ENCODE data around the gene EHMT1. TPM values are rescaled to one million over a fixed set of nuclear protein-coding genes. Genes with fewer than 3 reads are reported as not detected.

EHMT1 gene
- total RNA-seq, 1 donor: 46.3 TPM

GRCh38 chr9:137750566-137750965 lies 131.8 kb downstream of the EHMT1 start:
- Histone ChIP-seq H3K27ac (ENCODE audit: low read depth, low read length) (no peak overlapping the region), H4K20me1 (ENCODE audit: insufficient read depth, low read length) (peaks cover 9% of the 10 kb centered on the region), H3K9me3 (ENCODE audit: low read depth, low read length) (peaks cover 3% of the 10 kb centered on the region), H3K79me2 (ENCODE audit: insufficient read depth, low read length) (peaks cover 16% of the 10 kb centered on the region), H3K36me3 (ENCODE audit: insufficient read depth, low read length) (peaks cover 17% of the 10 kb centered on the region), H3K27me3 (ENCODE audit: insufficient read depth, low read length) (no peaks in the 10 kb centered on the region), H3K4me3 (ENCODE audit: insufficient read depth, low read length) (no peak overlapping the region), H2AFZ (ENCODE audit: low read length) (no peak overlapping the region), H3K4me1 (ENCODE audit: insufficient read depth, low read length) (no peaks in the 10 kb centered on the region), H3K4me2 (ENCODE audit: insufficient read depth, low read length) (no peak overlapping the region)
- DNase-seq (ENCODE audit: insufficient read length, low spot score, missing footprints): no peak
- no peak for TF ChIP-seq CTCF (IDR thresholded peaks at IDR 0.05; ENCODE audit: extremely low read depth, low read depth, low read length)

- Histone ChIP-seq H3K4me3 (ENCODE audit: insufficient read depth, low read length) (no peak overlapping the region), H3K4me2 (ENCODE audit: insufficient read depth, low read length) (no peak overlapping the region), H4K20me1 (ENCODE audit: insufficient read depth, low read length) (peaks cover 9% of the 10 kb centered on the region), H3K36me3 (ENCODE audit: insufficient read depth, low read length) (peaks cover 21% of the 10 kb centered on the region), H3K9me3 (ENCODE audit: low read depth, low read length) (peaks cover 4% of the 10 kb centered on the region), H3K27ac (ENCODE audit: low read depth, low read length) (no peak overlapping the region), H3K79me2 (ENCODE audit: insufficient read depth, low read length) (peaks cover 18% of the 10 kb centered on the region), H3K4me1 (ENCODE audit: insufficient read depth, low read length) (peaks cover under 1% of the 10 kb centered on the region), H3K27me3 (ENCODE audit: insufficient read depth, low read length) (no peaks in the 10 kb centered on the region), H2AFZ (ENCODE audit: low read length) (no peak overlapping the region)
- TF ChIP-seq CTCF (IDR thresholded peaks at IDR 0.05; ENCODE audit: extremely low read depth, low read depth, low read length): no peak
- peak; percentile 37 for DNase-seq (ENCODE audit: insufficient read length, low spot score, missing footprints)
Observed at GRCh38 chr9:137751616-137752015, 132.8 kb downstream of the EHMT1 start.

GRCh38 chr9:137752426-137752825 lies 133.6 kb downstream of the EHMT1 start:
- peak; percentile 27 for DNase-seq (ENCODE audit: insufficient read length, low spot score, missing footprints)
- Histone ChIP-seq H4K20me1 (ENCODE audit: insufficient read depth, low read length) (peaks cover 9% of the 10 kb centered on the region), H3K79me2 (ENCODE audit: insufficient read depth, low read length) (peaks cover 22% of the 10 kb centered on the region), H3K27ac (ENCODE audit: low read depth, low read length) (no peak overlapping the region), H3K27me3 (ENCODE audit: insufficient read depth, low read length) (no peaks in the 10 kb centered on the region), H3K4me2 (ENCODE audit: insufficient read depth, low read length) (no peak overlapping the region), H3K9me3 (ENCODE audit: low read depth, low read length) (peaks cover 4% of the 10 kb centered on the region), H3K4me1 (ENCODE audit: insufficient read depth, low read length) (peaks cover 8% of the 10 kb centered on the region), H3K36me3 (ENCODE audit: insufficient read depth, low read length) (peaks cover 25% of the 10 kb centered on the region), H2AFZ (ENCODE audit: low read length) (no peak overlapping the region), H3K4me3 (ENCODE audit: insufficient read depth, low read length) (no peak overlapping the region)
- no peak for TF ChIP-seq CTCF (IDR thresholded peaks at IDR 0.05; ENCODE audit: extremely low read depth, low read depth, low read length)

- peak; percentile 30 for DNase-seq (ENCODE audit: insufficient read length, low spot score, missing footprints)
- Histone ChIP-seq H4K20me1 (ENCODE audit: insufficient read depth, low read length) (peaks cover 11% of the 10 kb centered on the region), H3K4me3 (ENCODE audit: insufficient read depth, low read length) (no peak overlapping the region), H3K27ac (ENCODE audit: low read depth, low read length) (no peak overlapping the region), H3K36me3 (ENCODE audit: insufficient read depth, low read length) (peaks cover 31% of the 10 kb centered on the region), H3K79me2 (ENCODE audit: insufficient read depth, low read length) (peaks cover 25% of the 10 kb centered on the region), H2AFZ (ENCODE audit: low read length) (no peak overlapping the region), H3K27me3 (ENCODE audit: insufficient read depth, low read length) (no peaks in the 10 kb centered on the region), H3K9me3 (ENCODE audit: low read depth, low read length) (peaks cover 4% of the 10 kb centered on the region), H3K4me1 (ENCODE audit: insufficient read depth, low read length) (peaks cover 15% of the 10 kb centered on the region), H3K4me2 (ENCODE audit: insufficient read depth, low read length) (no peak overlapping the region)
- TF ChIP-seq CTCF (IDR thresholded peaks at IDR 0.05; ENCODE audit: extremely low read depth, low read depth, low read length): no peak
Observed at GRCh38 chr9:137753192-137753765, 134.5 kb downstream of the EHMT1 start.
